GM21825 (cell line): ENCODE measurements around the gene SLC29A4.

Source experiments
- ATAC-seq: cut with Tn5 transposase; IDR thresholded peaks from one replicate; pipeline ENCODE4 v1.9.1; 2021; ENCODE audit warnings: mild to moderate bottlenecking, moderate library complexity; ENCODE audit not compliant: unreplicated experiment

The SLC29A4 gene

GRCh38 chr7:5350600-5351385 is 68.0 kb downstream of the SLC29A4 start:
- ATAC-seq: no peak

GRCh38 chr7:5351507-5352265 is 68.9 kb downstream of the SLC29A4 start:
- ATAC-seq: no peak

GRCh38 chr7:5352440-5353010 is 69.8 kb downstream of the SLC29A4 start:
- no peak for ATAC-seq

- ATAC-seq: no peak
Observed at GRCh38 chr7:5354460-5355232, 71.9 kb downstream of the SLC29A4 start.
